Measurements from ENCODE around the gene B3GAT1. TPM values are rescaled to one million over a fixed set of nuclear protein-coding genes. Genes with fewer than 3 reads are reported as not detected.

B3GAT1 gene
- total RNA-seq, 1 experiment from 2014 or later: 34.3 TPM

DNA sequence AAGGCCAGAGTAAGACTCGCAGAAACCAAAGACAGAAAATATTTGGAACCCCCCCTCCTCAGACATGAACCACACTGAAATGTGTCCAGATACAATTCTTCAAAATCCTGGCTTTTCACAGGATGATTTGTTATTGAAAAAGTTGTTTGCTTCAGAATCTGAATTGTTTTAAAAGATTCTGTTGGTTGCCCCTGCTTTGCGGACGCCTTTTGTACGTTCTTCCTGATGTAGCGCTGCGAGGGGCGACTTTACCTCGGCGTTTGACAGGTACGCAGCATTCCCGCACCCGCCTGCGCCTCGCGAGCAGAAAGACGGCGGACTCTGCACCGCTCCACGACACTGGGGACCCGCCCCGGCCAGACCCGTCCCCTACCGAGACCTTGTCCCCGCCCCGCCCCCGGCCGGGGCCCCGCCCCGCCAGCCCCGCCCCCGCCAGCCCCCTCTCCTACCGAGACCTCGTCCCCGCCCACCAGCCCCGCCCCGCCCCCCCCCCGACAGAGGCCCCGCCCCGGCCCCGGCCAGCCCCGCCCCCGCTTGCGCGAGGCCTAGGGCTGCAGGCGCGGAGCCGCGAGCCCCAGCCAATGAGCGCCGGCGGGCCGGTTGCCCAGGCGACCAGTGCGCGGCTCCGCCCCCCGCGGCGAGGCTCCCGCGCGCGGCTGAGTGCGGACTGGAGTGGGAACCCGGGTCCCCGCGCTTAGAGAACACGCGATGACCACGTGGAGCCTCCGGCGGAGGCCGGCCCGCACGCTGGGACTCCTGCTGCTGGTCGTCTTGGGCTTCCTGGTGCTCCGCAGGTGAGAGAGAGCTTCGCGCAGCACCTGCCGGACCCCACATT is 80.5 kb downstream of the B3GAT1 start, which contains the start of gene GLB1L2:
TSS of gene GLB1L2 (plus strand) at position 635 of the 835 bp plus-strand sequence. CDS start at position 709, 74 bp downstream.
- no peak within 1 kb of the TSS for H4K91ac ChIP-seq (ENCODE audit: insufficient read length, low read depth, low read length)
- peaks cover 24% of the 10 kb centered on the region in 2 experiments for H3K4me1 Mint-ChIP-seq
- TF ChIP-seq, protein P1, sequence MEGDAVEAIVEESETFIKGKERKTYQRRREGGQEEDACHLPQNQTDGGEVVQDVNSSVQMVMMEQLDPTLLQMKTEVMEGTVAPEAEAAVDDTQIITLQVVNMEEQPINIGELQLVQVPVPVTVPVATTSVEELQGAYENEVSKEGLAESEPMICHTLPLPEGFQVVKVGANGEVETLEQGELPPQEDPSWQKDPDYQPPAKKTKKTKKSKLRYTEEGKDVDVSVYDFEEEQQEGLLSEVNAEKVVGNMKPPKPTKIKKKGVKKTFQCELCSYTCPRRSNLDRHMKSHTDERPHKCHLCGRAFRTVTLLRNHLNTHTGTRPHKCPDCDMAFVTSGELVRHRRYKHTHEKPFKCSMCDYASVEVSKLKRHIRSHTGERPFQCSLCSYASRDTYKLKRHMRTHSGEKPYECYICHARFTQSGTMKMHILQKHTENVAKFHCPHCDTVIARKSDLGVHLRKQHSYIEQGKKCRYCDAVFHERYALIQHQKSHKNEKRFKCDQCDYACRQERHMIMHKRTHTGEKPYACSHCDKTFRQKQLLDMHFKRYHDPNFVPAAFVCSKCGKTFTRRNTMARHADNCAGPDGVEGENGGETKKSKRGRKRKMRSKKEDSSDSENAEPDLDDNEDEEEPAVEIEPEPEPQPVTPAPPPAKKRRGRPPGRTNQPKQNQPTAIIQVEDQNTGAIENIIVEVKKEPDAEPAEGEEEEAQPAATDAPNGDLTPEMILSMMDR (conservative IDR thresholded peaks at IDR 0.05): no peak
- no peak within 1 kb of the TSS for H3K27ac Mint-ChIP-seq
- peak within 1 kb of the TSS; percentile 78 for H3K4me2 ChIP-seq (ENCODE audit: insufficient read depth, insufficient read length, low read length)
- no peak within 1 kb of the TSS for H4K8ac ChIP-seq (replicated peaks; ENCODE audit: insufficient read length, low read depth, low read length)
- no peak within 1 kb of the TSS for H3T11ph ChIP-seq (ENCODE audit: low read length)
- no peak within 1 kb of the TSS for H3K23ac ChIP-seq (ENCODE audit: insufficient read length, low read depth, low read length)
- peak; percentile 92 for DNase-seq
- peak within 1 kb of the TSS; percentile 61 to 81 for H3K4me3 Mint-ChIP-seq
- H3K4ac ChIP-seq (ENCODE audit: low read depth, low read length): no peak within 1 kb of the TSS
- H2BK20ac ChIP-seq (ENCODE audit: low read depth, low read length, poor library complexity, severe bottlenecking): no peak within 1 kb of the TSS
- H2AK5ac ChIP-seq (ENCODE audit: insufficient read length, low read length): no peak within 1 kb of the TSS
- H3K27me3 ChIP-seq (ENCODE audit: insufficient read depth, low read length): no peaks in the 10 kb centered on the region; the same call in 1 of the 2 replicates
- no peak within 1 kb of the TSS for H3K56ac ChIP-seq (ENCODE audit: insufficient read length, low read depth, low read length)
- H3K23me2 ChIP-seq (ENCODE audit: insufficient read length, low read depth, low read length, poor library complexity, severe bottlenecking): peaks cover 3% of the 10 kb centered on the region
- no peaks in the 10 kb centered on the region for H3K9me3 ChIP-seq (ENCODE audit: control insufficient read depth, low read depth, low read length)
- H2AFZ ChIP-seq (ENCODE audit: low read length): no peak within 1 kb of the TSS
- H2BK120ac ChIP-seq (ENCODE audit: low read depth, low read length, poor library complexity, severe bottlenecking): no peak within 1 kb of the TSS
- H3K36me3 Mint-ChIP-seq (ENCODE audit: insufficient read depth in 1 of 3, low read depth in 3 of 3): no peaks in the 10 kb centered on the region
- no peaks in the 10 kb centered on the region for H3K79me1 ChIP-seq (ENCODE audit: insufficient read depth, low read depth, low read length, poor library complexity, severe bottlenecking)
- 0 out of 2 replicates have a peak, but pooled peaks cover 3% of the 10 kb centered on the region for H3K4me1 ChIP-seq (ENCODE audit: insufficient read depth, low read length)
- H3K9ac ChIP-seq (ENCODE audit: extremely low read depth, insufficient read length, low read length): no peak within 1 kb of the TSS
- H3K27ac ChIP-seq (ENCODE audit: insufficient read length, low read depth, low read length): no peak within 1 kb of the TSS
- no peaks in the 10 kb centered on the region for H4K20me1 ChIP-seq (ENCODE audit: control insufficient read depth, insufficient read depth, insufficient read length)
- WGBS (ENCODE audit: extremely low coverage, insufficient read length, low lambda C conversion rate): no CpG with 5 or more reads among the region's 80 CpGs
- no peak within 1 kb of the TSS for H3K18ac ChIP-seq (ENCODE audit: insufficient read length, low read depth, low read length)
- H4K5ac ChIP-seq (ENCODE audit: insufficient read length, low read depth, low read length): no peak within 1 kb of the TSS
- no peak within 1 kb of the TSS for H2BK12ac ChIP-seq (ENCODE audit: insufficient read length, low read depth, low read length)
- no peaks in the 10 kb centered on the region for H3K79me2 ChIP-seq (ENCODE audit: insufficient read depth, low read length)
- no peak within 1 kb of the TSS; the same call in 1 of the 2 replicates for H3K14ac ChIP-seq (ENCODE audit: insufficient read depth, low read length)
- H3K9me3 Mint-ChIP-seq: no peaks in the 10 kb centered on the region
- H3K27me3 Mint-ChIP-seq (ENCODE audit: low read depth): peaks cover 59% of the 10 kb centered on the region
- H2BK5ac ChIP-seq (ENCODE audit: insufficient read length, low read length): no peak within 1 kb of the TSS
- no peak within 1 kb of the TSS for H2BK15ac ChIP-seq (ENCODE audit: low read depth, low read length)
